H1 (cell line): ENCODE data around the gene PEPD. TPM values are rescaled to one million over a fixed set of nuclear protein-coding genes. Genes with fewer than 3 reads are reported as not detected.

Experiments
- CTCF ChIA-PET: fragments of 300-600 bp; sonication (Branson Sonifier 250); formaldehyde crosslinking; loops from one replicate; lab custom pipeline; 2021; ENCODE audit not compliant: partially characterized antibody; lab: Charles Lee
- POLR2A ChIA-PET: fragments of 300-600 bp; sonication (Branson Sonifier 250); formaldehyde crosslinking; loops from one replicate; lab custom pipeline; 2021; ENCODE audit warnings: inconsistent platforms; ENCODE audit not compliant: partially characterized antibody; lab: Charles Lee
- DNase-seq, 2 experiments: peaks; one replicate each; pipeline versions ENCODE4 v3.0.0 to v3.0.0-alpha.2; 2010 to 2022; ENCODE audit warnings: low spot score in 2 of 2, low read depth in 1 of 2, mixed read lengths in 1 of 2
- FAIRE-seq: peaks from 2 replicates; lab custom pipeline; 2011; peaks lifted over from hg19 to GRCh38; lab: Jason Lieb, UNC
- H2AFZ ChIP-seq: 2 replicates; pipeline ENCODE4 v1.8.1; 2012; ENCODE audit warnings: low read length, inconsistent platforms
- H2AK5ac ChIP-seq: 2 replicates; pipeline ENCODE4 v1.6.1; 2013; ENCODE audit warnings: low read depth, low read length
- H2BK120ac ChIP-seq: replicated peaks from 2 replicates; pipeline ENCODE3; 2013; ENCODE audit warnings: low read depth, low read length, inconsistent platforms
- H2BK12ac ChIP-seq: 2 replicates; pipeline ENCODE4 v1.6.1; 2013; ENCODE audit warnings: low read depth, low read length
- H2BK15ac ChIP-seq: 2 replicates; pipeline ENCODE4 v1.6.1; 2013; ENCODE audit warnings: low read length
- H2BK20ac ChIP-seq: 2 replicates; pipeline ENCODE4 v1.6.1; 2013; ENCODE audit warnings: low read length
- H2BK5ac ChIP-seq: 2 replicates; pipeline ENCODE4 v1.6.1; 2013; ENCODE audit warnings: low read depth, low read length
- H3K14ac ChIP-seq: 2 replicates; pipeline ENCODE4 v1.6.1; 2013; ENCODE audit warnings: inconsistent platforms; ENCODE audit not compliant: insufficient read length
- H3K18ac ChIP-seq: 2 replicates; pipeline ENCODE4 v1.6.1; 2013; ENCODE audit warnings: low read length; ENCODE audit errors: extremely low read depth
- H3K23ac ChIP-seq: 2 replicates; pipeline ENCODE4 v1.6.1; 2013; ENCODE audit warnings: inconsistent platforms; ENCODE audit not compliant: insufficient read length
- H3K23me2 ChIP-seq: 2 replicates; pipeline ENCODE4 v1.6.1; 2013; ENCODE audit warnings: low read depth, low read length
- H3K27ac ChIP-seq: 2 replicates; pipeline ENCODE4 v1.6.1; 2011; ENCODE audit warnings: low read depth, low read length, inconsistent platforms
- H3K27me3 ChIP-seq, 4 experiments: replicated peaks in 1 of 4; 1 replicate in 1 of 4; 2 replicates in 3 of 4; pipeline versions ENCODE4 v1.6.1 to v1.8.1; 2011 to 2013; ENCODE audit warnings: low read length in 3 of 4, mild to moderate bottlenecking in 3 of 4, inconsistent platforms in 2 of 4, mixed read lengths in 2 of 4, moderate library complexity in 1 of 4; ENCODE audit not compliant: control insufficient read depth in 3 of 4, insufficient read depth in 3 of 4; ENCODE audit errors: extremely low read depth in 1 of 4
- H3K36me3 ChIP-seq, 4 experiments: 2 replicates each; pipeline versions ENCODE4 v1.6.1 to v1.8.1; 2011 to 2013; ENCODE audit warnings: mild to moderate bottlenecking in 4 of 4, low read length in 3 of 4, moderate library complexity in 2 of 4, control low read depth in 1 of 4, inconsistent platforms in 1 of 4; ENCODE audit not compliant: insufficient read depth in 4 of 4, control insufficient read depth in 2 of 4
- H3K4ac ChIP-seq: replicated peaks from 2 replicates; pipeline ENCODE3; 2013; ENCODE audit warnings: low read length, low read depth, mixed read lengths, inconsistent platforms; ENCODE audit not compliant: insufficient read length
- H3K4me1 ChIP-seq, 4 experiments: replicated peaks in 1 of 4; 1 replicate in 1 of 4; 2 replicates in 3 of 4; pipeline versions ENCODE4 v1.6.1 to v1.8.1; 2011 to 2013; ENCODE audit warnings: low read length in 3 of 4, inconsistent platforms in 2 of 4, mixed read lengths in 1 of 4; ENCODE audit not compliant: insufficient read depth in 4 of 4, control insufficient read depth in 3 of 4
- H3K4me2 ChIP-seq, 2 experiments: 2 replicates each; pipeline versions ENCODE4 v1.6.1 to v1.8.1; 2011 to 2013; ENCODE audit warnings: low read depth in 2 of 2, low read length in 2 of 2, control low read depth in 1 of 2, inconsistent platforms in 1 of 2, mild to moderate bottlenecking in 1 of 2; ENCODE audit not compliant: insufficient read depth in 1 of 2
- H3K4me3 ChIP-seq, 4 experiments: fragments of 200-600, 300-600 bp in 1 of 4; sonication (generic), shearing (Covaris generic), sonication (Bioruptor Twin) in 1 of 4; 2 replicates each; pipeline versions ENCODE4 v1.5.1 to v1.8.1; 2011 to 2016; ENCODE audit warnings: low read length in 4 of 4, low read depth in 3 of 4, control low read depth in 2 of 4, inconsistent platforms in 2 of 4, mild to moderate bottlenecking in 2 of 4, mixed read lengths in 1 of 4, moderate library complexity in 1 of 4; ENCODE audit not compliant: insufficient read depth in 2 of 4; ENCODE audit errors: extremely low read depth in 1 of 4
- H3K56ac ChIP-seq: replicated peaks from 2 replicates; pipeline ENCODE3; 2013; ENCODE audit warnings: low read depth, mild to moderate bottlenecking, mixed read lengths, low read length, inconsistent platforms; ENCODE audit not compliant: insufficient read length
- H3K79me1 ChIP-seq: 2 replicates; pipeline ENCODE4 v1.6.1; 2013; ENCODE audit warnings: low read depth, low read length, control low read depth
- H3K79me2 ChIP-seq, 2 experiments: 2 replicates each; pipeline versions ENCODE4 v1.6.1 to v1.8.1; 2012 to 2013; ENCODE audit warnings: low read length in 2 of 2, mild to moderate bottlenecking in 2 of 2, inconsistent platforms in 1 of 2; ENCODE audit not compliant: insufficient read depth in 2 of 2, control insufficient read depth in 1 of 2
- H3K9ac ChIP-seq, 4 experiments: replicated peaks in 1 of 4; 1 replicate in 1 of 4; 2 replicates in 3 of 4; pipeline versions ENCODE4 v1.6.1 to v1.8.1; 2011 to 2013; ENCODE audit warnings: low read depth in 3 of 4, low read length in 3 of 4, control low read depth in 2 of 4, mild to moderate bottlenecking in 2 of 4, moderate library complexity in 2 of 4, inconsistent platforms in 1 of 4; ENCODE audit errors: extremely low read depth in 1 of 4
- H3K9me3 ChIP-seq, 2 experiments: 2 replicates each; pipeline versions ENCODE4 v1.6.1 to v1.8.1; 2012 to 2013; ENCODE audit warnings: mild to moderate bottlenecking in 2 of 2, moderate library complexity in 2 of 2, control low read depth in 1 of 2, inconsistent platforms in 1 of 2, low read depth in 1 of 2, low read length in 1 of 2, mixed read lengths in 1 of 2; ENCODE audit not compliant: insufficient read depth in 2 of 2
- H4K20me1 ChIP-seq, 2 experiments: replicated peaks in 1 of 2; 2 replicates each; pipeline versions ENCODE3 to v1.8.1; 2011 to 2013; ENCODE audit warnings: inconsistent platforms in 2 of 2, low read length in 2 of 2, mild to moderate bottlenecking in 1 of 2; ENCODE audit not compliant: insufficient read depth in 2 of 2, control insufficient read depth in 1 of 2
- H4K5ac ChIP-seq: 2 replicates; pipeline ENCODE4 v1.6.1; 2013; ENCODE audit warnings: low read length, low read depth, mixed read lengths, inconsistent platforms; ENCODE audit not compliant: insufficient read length
- H4K8ac ChIP-seq: 2 replicates; pipeline ENCODE4 v1.8.0; 2013; ENCODE audit warnings: mild to moderate bottlenecking, moderate library complexity, low read length, inconsistent platforms; ENCODE audit not compliant: insufficient read depth; ENCODE audit errors: extremely low read depth
- H4K91ac ChIP-seq: replicated peaks from 2 replicates; pipeline ENCODE3; 2013; ENCODE audit warnings: low read length, mixed read lengths, inconsistent platforms; ENCODE audit not compliant: insufficient read length
- BCL11A ChIP-seq, 2 experiments: IDR thresholded peaks; one replicate each; pipeline ENCODE4 v1.6.1; 2011; ENCODE audit warnings: low read depth in 2 of 2, low read length in 2 of 2, mild to moderate bottlenecking in 2 of 2
- SRF ChIP-seq: IDR thresholded peaks from 2 replicates; pipeline ENCODE4 v1.6.1; 2011; ENCODE audit warnings: mild to moderate bottlenecking, low read depth, low read length, moderate library complexity
- WGBS, 2 experiments: shearing (Covaris generic) in 1 of 2; methylation state at CpG; one replicate each; pipeline versions ENCODE4 v1.1.6 to v1.1.7; 2013 to 2015; ENCODE audit warnings: low lambda C conversion rate in 2 of 2, mixed read lengths in 2 of 2, inconsistent platforms in 1 of 2, low coverage in 1 of 2, missing lambda C conversion rate in 1 of 2; ENCODE audit not compliant: insufficient replicate concordance in 2 of 2, insufficient coverage in 1 of 2, insufficient read length in 1 of 2; ENCODE audit errors: extremely low coverage in 1 of 2, missing lambda C conversion rate in 1 of 2; 5-methylcytosine and 5-hydroxymethylcytosine counted together
- polyA plus RNA-seq, 7 experiments: library from polyadenylated mRNA; depleted of rRNA in 3 of 7; stranded (reverse) in 5 of 7; unstranded in 2 of 7; fragments of >200 nt in 5 of 7; fragments of 200-250 nt in 2 of 7; gene quantifications; 1 replicate in 5 of 7; 2 replicates in 1 of 7; 4 replicates in 1 of 7; pipeline versions ENCODE4 v1.2.1 to v1.2.3, GENCODE V29; 2011 to 2013; ENCODE audit warnings: missing spikeins in 2 of 7, mixed read lengths in 2 of 7
- total RNA-seq: library from RNA; stranded (reverse); fragmentation: NEBNext Ultra II Directional; extraction: Animal tissue kit (Norgen Biotek cat#: 25700); gene quantifications from 2 replicates; pipeline ENCODE4 v1.2.1, GENCODE V29; 2021
- TF ChIP-seq, protein P1 (sequence below): IDR thresholded peaks from 2 replicates; pipeline ENCODE4 v1.6.1; 2011; ENCODE audit warnings: low read depth, mild to moderate bottlenecking, low read length; ENCODE audit not compliant: insufficient read depth

Gene PEPD
- total and polyA plus RNA-seq, 2 of the 8 experiments (the other 6 are each of a cell fraction or from before 2014, with no cell fraction given) = 84.1 to 178 TPM

DNA sequence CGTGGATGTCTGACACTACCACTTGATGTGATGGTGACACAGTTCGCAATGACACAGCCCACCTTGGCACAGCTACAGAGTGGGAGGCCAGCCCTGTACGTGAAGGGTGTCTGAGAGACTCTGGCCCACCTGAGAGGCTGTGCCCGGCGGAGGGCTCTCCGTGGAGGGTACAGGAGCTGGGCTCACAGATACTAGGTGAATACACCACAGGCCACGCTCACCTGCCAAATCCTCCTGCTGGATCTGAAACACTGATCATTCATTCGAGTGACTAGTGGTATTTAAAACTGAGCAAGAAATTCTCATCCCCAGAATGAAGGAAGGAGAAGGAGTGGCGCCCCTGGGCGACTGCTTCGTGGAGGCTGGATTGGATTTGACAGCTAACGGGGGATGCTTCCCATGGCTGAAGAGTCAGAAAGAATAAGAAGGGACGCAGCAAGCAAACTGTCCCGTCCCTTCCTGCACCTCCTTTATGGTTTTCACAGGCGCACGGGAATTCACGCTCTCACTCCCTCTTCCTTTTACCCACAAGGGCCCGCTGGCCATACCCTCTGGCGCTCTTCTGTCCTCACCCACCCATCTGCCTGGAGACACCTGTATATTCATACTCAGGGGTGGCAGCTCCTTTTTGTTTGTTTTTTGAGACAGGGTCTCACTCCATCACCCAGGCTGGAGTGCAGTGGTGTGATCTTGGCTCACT, 123.1 kb downstream of the PEPD start:
- Histone ChIP-seq H3K9me3 (no peaks in the 10 kb centered on the region), H3K23me2 (no peaks in the 10 kb centered on the region), H3K36me3 (no peaks in the 10 kb centered on the region), H2BK5ac (no peak overlapping the region), H3K79me2 (no peaks in the 10 kb centered on the region), H3K9ac (no peak overlapping the region), H3K14ac (no peak overlapping the region), H3K27me3 (no peaks in the 10 kb centered on the region), H2BK20ac (no peak overlapping the region), H3K4me3 (no peak overlapping the region), H3K18ac (no peak overlapping the region; the same call in 1 of the 2 replicates), H4K20me1 (peaks cover 5 to 8% of the 10 kb centered on the region in 2 experiments), H3K4me2 (no peak overlapping the region), H4K5ac (no peak overlapping the region), H3K23ac (no peak overlapping the region), H3K56ac (no peak overlapping the region), H2AK5ac (no peak overlapping the region)
- ChIA-PET CTCF (interaction anchor here (0.6 to 24.5 kb wide), 40 partner anchors 8 to 373 kb away, joined by 3 to 426 read pairs (median 4); partner anchors contain the start of genes CEBPA and SLC7A10), POLR2A (interaction anchor here (0.7 to 2.5 kb wide), 5 partner anchors 14 to 96 kb away, joined by 3 to 13 read pairs (median 4); partner anchors contain the start of genes CEBPA and CEBPG)
- DNase-seq = no peak
- TF ChIP-seq, protein P1, sequence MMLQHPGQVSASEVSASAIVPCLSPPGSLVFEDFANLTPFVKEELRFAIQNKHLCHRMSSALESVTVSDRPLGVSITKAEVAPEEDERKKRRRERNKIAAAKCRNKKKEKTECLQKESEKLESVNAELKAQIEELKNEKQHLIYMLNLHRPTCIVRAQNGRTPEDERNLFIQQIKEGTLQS = no peak
- TF ChIP-seq SRF (no peak), BCL11A (IDR thresholded peaks at IDR 0.05; ENCODE audit: low read depth in 2 of 2, low read length in 2 of 2) (no peak)
- TF ChIP-seq, all 59 proteins: peak for 0
- Histone ChIP-seq H3K4ac (no peak overlapping the region), H2BK120ac (no peak overlapping the region), H3K79me1 (no peaks in the 10 kb centered on the region), H2AFZ (no peak overlapping the region), H2BK12ac (no peak overlapping the region), H3K4me1 (peaks cover 0 to 12% (median 7%) of the 10 kb centered on the region in 4 experiments; a peak in 4 of 7 replicates), H3K27ac (no peak overlapping the region), H4K91ac (no peak overlapping the region), H4K8ac (no peak overlapping the region; the same call in 1 of the 2 replicates), H2BK15ac (no peak overlapping the region)
- WGBS, 2 experiments = 84% methylated on average over 17 of the region's 19 CpGs; no CpG with 5 or more reads in 1 of the 2 experiments
- no peak for FAIRE-seq
